Endothelial cell of umbilical vein (primary cell): ENCODE measurements around the gene UGT1A3.

Experiments
- CTCF ChIP-seq, 2 donors: IDR thresholded peaks; 1 replicate in 1 of 2; 2 replicates in 1 of 2; pipeline ENCODE4 v1.5.1; 2011; ENCODE audit warnings: low read length in 2 of 2, mild to moderate bottlenecking in 2 of 2, moderate library complexity in 2 of 2, control low read depth in 1 of 2, inconsistent platforms in 1 of 2, low read depth in 1 of 2; ENCODE audit not compliant: insufficient read depth in 1 of 2; ENCODE audit errors: extremely low read depth in 1 of 2
- POLR2A ChIP-seq: IDR thresholded peaks from 2 replicates; pipeline ENCODE4 v1.6.1; 2012; ENCODE audit warnings: low read depth, mild to moderate bottlenecking, control low read depth, low read length

DNA sequence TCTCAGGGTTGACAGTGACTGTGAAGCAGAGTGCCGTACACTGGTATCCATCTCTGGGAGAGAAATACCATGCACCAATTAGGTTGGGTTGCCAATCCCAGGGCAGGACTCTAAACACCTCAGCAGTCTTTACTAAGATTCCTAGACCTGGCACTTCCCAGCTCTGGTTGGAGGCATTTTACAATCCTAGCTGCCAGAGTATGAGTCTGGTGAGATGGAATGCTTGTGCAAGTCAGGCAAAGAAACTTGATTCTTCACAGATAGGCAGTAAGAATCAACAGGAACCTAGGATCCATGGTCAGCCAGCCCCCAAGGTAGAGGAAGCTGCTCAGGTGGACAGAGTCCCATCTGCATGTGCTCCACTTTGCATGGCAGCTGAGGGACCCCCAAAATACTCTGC is 22.1 kb upstream of the UGT1A3 start:
- TF ChIP-seq CTCF (IDR thresholded peaks at IDR 0.05; ENCODE audit: extremely low read depth in 1 of 2, insufficient read depth in 1 of 2, low read depth in 1 of 2, low read length in 2 of 2): no peak
- no peak for TF ChIP-seq POLR2A
